Activated CD4-positive, alpha-beta memory T cell treated with anti-CD3 and anti-CD28 coated beads, Interleukin-2, amount 10 ng/mL, durations not matched to agents 7 days and 5 days (primary cell): ENCODE measurements around the gene APBB2. TPM values are rescaled to one million over a fixed set of nuclear protein-coding genes. Genes with fewer than 3 reads are reported as not detected.
"Not testable (repeated sequence)": the region's sequence is repeated elsewhere in the genome, so short reads cannot be mapped to it uniquely, and the experiment has no call there.

Experiments
- CTCF ChIA-PET: fragments of 350-600 bp; sonication (Branson Sonifier 250); formaldehyde crosslinking; loops from one replicate; lab custom pipeline; 2021; ENCODE audit warnings: antibody characterized with exemption, inconsistent platforms; lab: Charles Lee
- POLR2A ChIA-PET: fragments of 350-600 bp; sonication (Branson Sonifier 250); formaldehyde crosslinking; loops from one replicate; lab custom pipeline; 2021; ENCODE audit warnings: antibody characterized with exemption; lab: Charles Lee
- DNase-seq: peaks from one replicate; pipeline ENCODE4 v3.0.0-alpha.2; 2020
- H3K27ac Mint-ChIP-seq: one replicate; pipeline ENCODE4 v1.8.0; 2021; ENCODE audit warnings: mild to moderate bottlenecking, mixed read lengths
- H3K27me3 Mint-ChIP-seq: one replicate; pipeline ENCODE4 v1.8.0; 2021; ENCODE audit warnings: mixed read lengths
- H3K36me3 Mint-ChIP-seq: one replicate; pipeline ENCODE4 v1.8.0; 2021; ENCODE audit warnings: low read depth, mixed read lengths
- H3K4me1 Mint-ChIP-seq: one replicate; pipeline ENCODE4 v1.8.0; 2021; ENCODE audit warnings: mixed read lengths
- H3K4me3 Mint-ChIP-seq: one replicate; pipeline ENCODE4 v1.8.0; 2021; ENCODE audit warnings: mild to moderate bottlenecking, mixed read lengths
- H3K9me3 Mint-ChIP-seq: one replicate; pipeline ENCODE4 v1.8.0; 2021; ENCODE audit warnings: mixed read lengths
- total RNA-seq, 2 experiments: library from RNA; stranded (reverse); gene quantifications; one replicate each; pipeline ENCODE4 v1.2.3, GENCODE V29; 2021

APBB2 gene
- total RNA-seq, 2 experiments from 2014 or later: 0.75 to 1.3 TPM

- peaks cover 24% of the 10 kb centered on the region for H3K4me1 Mint-ChIP-seq
- no peak for DNase-seq
- H3K27ac Mint-ChIP-seq: no peak overlapping the region
- peaks cover 6% of the 10 kb centered on the region for H3K27me3 Mint-ChIP-seq
- no peaks in the 10 kb centered on the region for H3K9me3 Mint-ChIP-seq
- H3K4me3 Mint-ChIP-seq: no peak overlapping the region
- POLR2A ChIA-PET: no interaction called here
- no peaks in the 10 kb centered on the region for H3K36me3 Mint-ChIP-seq
- CTCF ChIA-PET: interaction anchor here (0.7 to 10.1 kb wide), 3 partner anchors 13 to 337 kb away, joined by 4 to 74 read pairs (median 5); no protein-coding TSS in a partner anchor
Measured at GRCh38 chr4:40910706-40911105, 303.6 kb downstream of the APBB2 start.

GRCh38 chr4:40909363-40909876, 304.9 kb downstream of the APBB2 start:
- no peak for DNase-seq
- ChIA-PET POLR2A (no interaction called here), CTCF (interaction anchor here (1.2 to 10.1 kb wide), 4 partner anchors 8 to 14 kb away, joined by 3 to 74 read pairs (median 5); no protein-coding TSS in a partner anchor)
- Mint-ChIP-seq H3K36me3 (no peaks in the 10 kb centered on the region), H3K4me1 (peaks cover 14% of the 10 kb centered on the region), H3K4me3 (no peak overlapping the region), H3K9me3 (no peaks in the 10 kb centered on the region), H3K27ac (no peak overlapping the region), H3K27me3 (no peaks in the 10 kb centered on the region)

- no peak overlapping the region for H3K4me3 Mint-ChIP-seq
- peaks cover 13% of the 10 kb centered on the region for H3K4me1 Mint-ChIP-seq
- no peaks in the 10 kb centered on the region for H3K9me3 Mint-ChIP-seq
- H3K27ac Mint-ChIP-seq: no peak overlapping the region
- no peaks in the 10 kb centered on the region for H3K36me3 Mint-ChIP-seq
- H3K27me3 Mint-ChIP-seq: no peaks in the 10 kb centered on the region
- ChIA-PET CTCF (interaction anchor here (1.2 to 10.1 kb wide), 4 partner anchors 8 to 14 kb away, joined by 3 to 74 read pairs (median 7); no protein-coding TSS in a partner anchor), POLR2A (no interaction called here)
- DNase-seq: peak; percentile 71
Measured at GRCh38 chr4:40908702-40909362, 305.5 kb downstream of the APBB2 start.

GRCh38 chr4:40908297-40908696, 306.0 kb downstream of the APBB2 start:
- no peaks in the 10 kb centered on the region for H3K36me3 Mint-ChIP-seq
- H3K9me3 Mint-ChIP-seq: no peaks in the 10 kb centered on the region
- H3K27me3 Mint-ChIP-seq: no peaks in the 10 kb centered on the region
- POLR2A ChIA-PET: no interaction called here
- H3K27ac Mint-ChIP-seq: no peak overlapping the region
- DNase-seq: no peak
- H3K4me3 Mint-ChIP-seq: no peak overlapping the region
- peaks cover 13% of the 10 kb centered on the region for H3K4me1 Mint-ChIP-seq
- CTCF ChIA-PET: interaction anchor here (1.2 to 10.1 kb wide), 4 partner anchors 8 to 15 kb away, joined by 3 to 74 read pairs (median 7); no protein-coding TSS in a partner anchor

GRCh38 chr4:40905414-40905813, 308.9 kb downstream of the APBB2 start:
- no peak for DNase-seq
- Mint-ChIP-seq H3K27me3 (no peaks in the 10 kb centered on the region), H3K36me3 (no peaks in the 10 kb centered on the region), H3K27ac (no peak overlapping the region), H3K9me3 (no peaks in the 10 kb centered on the region), H3K4me1 (peaks cover 13% of the 10 kb centered on the region), H3K4me3 (no peak overlapping the region)
- ChIA-PET POLR2A (no interaction called here), CTCF (interaction anchor here (1.4 to 10.1 kb wide), 3 partner anchors 9 to 18 kb away, joined by 3 to 74 read pairs (median 5); no protein-coding TSS in a partner anchor)

- H3K9me3 Mint-ChIP-seq, H3K36me3 Mint-ChIP-seq, H3K4me1 Mint-ChIP-seq, H3K4me3 Mint-ChIP-seq, DNase-seq, H3K27me3 Mint-ChIP-seq, POLR2A ChIA-PET, H3K27ac Mint-ChIP-seq: not testable (repeated sequence)
- CTCF ChIA-PET: interaction anchor here (0.7 to 0.9 kb wide), 3 partner anchors 8 to 1319 kb away, joined by 3 to 4 read pairs (median 3); no protein-coding TSS in a partner anchor
Measured at GRCh38 chr4:40900531-40900930, 313.8 kb downstream of the APBB2 start.

- H3K36me3 Mint-ChIP-seq: no peaks in the 10 kb centered on the region
- H3K4me3 Mint-ChIP-seq: no peak overlapping the region
- H3K27me3 Mint-ChIP-seq: no peaks in the 10 kb centered on the region
- H3K4me1 Mint-ChIP-seq: peaks cover 7% of the 10 kb centered on the region
- DNase-seq: peak; percentile 58
- H3K9me3 Mint-ChIP-seq: no peaks in the 10 kb centered on the region
- H3K27ac Mint-ChIP-seq: no peak overlapping the region
- POLR2A ChIA-PET: no interaction called here
- CTCF ChIA-PET: interaction anchor here (0.6 to 4.9 kb wide), 17 partner anchors 7 to 706 kb away, joined by 3 to 19 read pairs (median 6); no protein-coding TSS in a partner anchor
Measured at GRCh38 chr4:40897557-40898203, 316.7 kb downstream of the APBB2 start.

GRCh38 chr4:40890764-40891163, 323.6 kb downstream of the APBB2 start:
- DNase-seq: no peak
- ChIA-PET CTCF (interaction anchor here (1.1 kb wide), 1 partner anchor 11 kb away, joined by 3 read pairs; no protein-coding TSS in a partner anchor), POLR2A (no interaction called here)
- H3K27me3 Mint-ChIP-seq: peaks cover 4% of the 10 kb centered on the region
- no peak overlapping the region for H3K27ac Mint-ChIP-seq
- H3K4me1 Mint-ChIP-seq: no peaks in the 10 kb centered on the region
- no peaks in the 10 kb centered on the region for H3K36me3 Mint-ChIP-seq
- no peak overlapping the region for H3K4me3 Mint-ChIP-seq
- no peaks in the 10 kb centered on the region for H3K9me3 Mint-ChIP-seq

GRCh38 chr4:40890199-40890598, 324.1 kb downstream of the APBB2 start:
- no peak for DNase-seq
- ChIA-PET POLR2A (no interaction called here), CTCF (interaction anchor here (1.1 kb wide), 1 partner anchor 12 kb away, joined by 3 read pairs; no protein-coding TSS in a partner anchor)
- no peaks in the 10 kb centered on the region for H3K36me3 Mint-ChIP-seq
- no peaks in the 10 kb centered on the region for H3K9me3 Mint-ChIP-seq
- H3K4me1 Mint-ChIP-seq: no peaks in the 10 kb centered on the region
- no peak overlapping the region for H3K4me3 Mint-ChIP-seq
- H3K27ac Mint-ChIP-seq: no peak overlapping the region
- peaks cover 5% of the 10 kb centered on the region for H3K27me3 Mint-ChIP-seq

- no peak overlapping the region for H3K27ac Mint-ChIP-seq
- CTCF ChIA-PET: interaction anchor here (1.3 to 2.1 kb wide), 2 partner anchors 9 to 36 kb away, joined by 3 to 13 read pairs; no protein-coding TSS in a partner anchor
- POLR2A ChIA-PET: no interaction called here
Measured at GRCh38 chr4:40888933-40889332, 325.4 kb downstream of the APBB2 start.

GRCh38 chr4:40887764-40888131, 326.6 kb downstream of the APBB2 start:
- DNase-seq: no peak
- H3K4me1 Mint-ChIP-seq: no peaks in the 10 kb centered on the region
- no peaks in the 10 kb centered on the region for H3K36me3 Mint-ChIP-seq
- no peak overlapping the region for H3K4me3 Mint-ChIP-seq
- no peaks in the 10 kb centered on the region for H3K9me3 Mint-ChIP-seq
- H3K27ac Mint-ChIP-seq: no peak overlapping the region
- ChIA-PET POLR2A (no interaction called here), CTCF (interaction anchor here (1.3 to 2.1 kb wide), 2 partner anchors 10 to 37 kb away, joined by 3 to 13 read pairs; no protein-coding TSS in a partner anchor)
- peaks cover 16% of the 10 kb centered on the region for H3K27me3 Mint-ChIP-seq

More at GRCh38 chr4:40888933-40889332, 325.4 kb downstream of the APBB2 start:
- Mint-ChIP-seq H3K27me3 (peaks cover 12% of the 10 kb centered on the region), H3K4me1 (no peaks in the 10 kb centered on the region), H3K9me3 (no peaks in the 10 kb centered on the region), H3K4me3 (no peak overlapping the region), H3K36me3 (no peaks in the 10 kb centered on the region)
- no peak for DNase-seq

- no peak for DNase-seq
- Mint-ChIP-seq H3K27ac (no peak overlapping the region), H3K4me1 (no peaks in the 10 kb centered on the region), H3K27me3 (peaks cover 21% of the 10 kb centered on the region), H3K9me3 (no peaks in the 10 kb centered on the region), H3K36me3 (no peaks in the 10 kb centered on the region), H3K4me3 (no peak overlapping the region)
- ChIA-PET CTCF (no interaction called here), POLR2A (no interaction called here)
Measured at GRCh38 chr4:40886931-40887763, 327.2 kb downstream of the APBB2 start.
